GM12878 (cell line): ENCODE data around the gene RPL31. TPM values are rescaled to one million over a fixed set of nuclear protein-coding genes. Genes with fewer than 3 reads are reported as not detected.

Experiments used
- ATAC-seq: fragments of 200-7000 bp; cut with Tn5 transposase; 3 replicates; pipeline ENCODE4 v1.9.1; 2020; ENCODE audit warnings: mild to moderate bottlenecking, moderate library complexity
- BruUV-seq: library from RNA; stranded (reverse); fragments of 400-500 nt; replicated peaks from 2 replicates; lab custom pipeline; 2021; lab: Mats Ljungman, UMichigan
- CTCF ChIA-PET: fragments of 300-600 bp; sonication (Branson Sonifier 250); formaldehyde crosslinking; extraction: SDS; loops from one replicate; lab custom pipeline; 2021; ENCODE audit warnings: inconsistent platforms; lab: Yijun Ruan, JAX
- POLR2A ChIA-PET: fragments of 350-600 bp; formaldehyde crosslinking; extraction: SDS; loops from one replicate; lab custom pipeline; 2021; ENCODE audit warnings: inconsistent platforms; lab: Charles Lee
- RAD21 ChIA-PET: fragments of 300-600 bp; sonication (Branson Sonifier 250); formaldehyde crosslinking; loops from one replicate; lab custom pipeline; 2023; ENCODE audit warnings: antibody characterized with exemption; ENCODE audit not compliant: unreplicated experiment; lab: Charles Lee
- SMC1A ChIA-PET: fragments of 300-600 bp; sonication (Branson Sonifier 250); formaldehyde crosslinking; loops from one replicate; lab custom pipeline; 2023; ENCODE audit not compliant: unreplicated experiment, uncharacterized antibody; lab: Charles Lee
- DNase-seq: peaks from one replicate; pipeline ENCODE4 v3.0.0-alpha.2; 2011; ENCODE audit warnings: low read depth, low spot score
- FAIRE-seq: peaks from 3 replicates; lab custom pipeline; 2011; peaks lifted over from hg19 to GRCh38; lab: Jason Lieb, UNC
- H2AFZ ChIP-seq: 2 replicates; pipeline ENCODE4 v1.6.0; 2011; ENCODE audit warnings: low read depth, low read length, control low read depth; ENCODE audit not compliant: control insufficient read depth
- H3K27ac ChIP-seq: 2 replicates; pipeline ENCODE4 v1.5.1; 2011; ENCODE audit warnings: control low read depth; ENCODE audit not compliant: control insufficient read depth, insufficient read depth
- H3K27me3 ChIP-seq, 2 experiments: replicated peaks in 1 of 2; 2 replicates each; pipeline versions ENCODE4 v1.6.0 to v1.6.1; 2011; ENCODE audit warnings: low read length in 1 of 2; ENCODE audit not compliant: control insufficient read depth in 2 of 2, insufficient read depth in 2 of 2
- H3K36me3 ChIP-seq, 2 experiments: 2 replicates each; pipeline ENCODE4 v1.5.1; 2011; ENCODE audit warnings: low read length in 1 of 2; ENCODE audit not compliant: control insufficient read depth in 2 of 2, insufficient read depth in 2 of 2
- H3K4me1 ChIP-seq: 2 replicates; pipeline ENCODE4 v1.6.1; 2011; ENCODE audit warnings: mild to moderate bottlenecking, low read length, moderate library complexity, mixed read lengths; ENCODE audit not compliant: control insufficient read depth, insufficient read depth
- H3K4me2 ChIP-seq: 2 replicates; pipeline ENCODE4 v1.6.0; 2011; ENCODE audit warnings: control low read depth; ENCODE audit not compliant: control insufficient read depth, insufficient read depth
- H3K4me3 ChIP-seq: fragments of 200-600 bp; sonication (generic); 2 replicates; pipeline ENCODE4 v1.5.1; 2016
- H3K79me2 ChIP-seq: 2 replicates; pipeline ENCODE4 v1.6.0; 2011; ENCODE audit warnings: low read length; ENCODE audit not compliant: control insufficient read depth, insufficient read depth
- H3K9ac ChIP-seq: 2 replicates; pipeline ENCODE4 v1.8.0; 2011; ENCODE audit warnings: low read length, control low read depth, mixed read lengths; ENCODE audit not compliant: control insufficient read depth, insufficient read depth
- H3K9me3 ChIP-seq: replicated peaks from 3 replicates; pipeline ENCODE4 v1.5.1; 2011; ENCODE audit warnings: mild to moderate bottlenecking, low read length; ENCODE audit not compliant: control insufficient read depth, insufficient read depth
- H4K20me1 ChIP-seq: 2 replicates; pipeline ENCODE4 v1.6.0; 2011; ENCODE audit not compliant: control insufficient read depth, insufficient read depth
- ATF2 ChIP-seq: IDR thresholded peaks from 2 replicates; pipeline ENCODE4 v1.6.1; 2012; ENCODE audit warnings: low read length, inconsistent platforms
- ATF7 ChIP-seq: fragments of 450-650 bp; IDR thresholded peaks from 2 replicates; pipeline ENCODE4 v1.6.1; 2016; ENCODE audit warnings: low read depth, mild to moderate bottlenecking
- BMI1 ChIP-seq: fragments of 450-650 bp; IDR thresholded peaks from 2 replicates; pipeline ENCODE4 v1.6.1; 2016; ENCODE audit warnings: mild to moderate bottlenecking, moderate library complexity, borderline replicate concordance
- CUX1 ChIP-seq: IDR thresholded peaks from 2 replicates; pipeline ENCODE4 v1.6.1; 2012; ENCODE audit warnings: improper control_type of control experiment, low read depth, low read length; ENCODE audit not compliant: insufficient replicate concordance
- E4F1 ChIP-seq: fragments of 450-650 bp; IDR thresholded peaks from 2 replicates; pipeline ENCODE4 v1.6.1; 2018; ENCODE audit warnings: borderline replicate concordance, mild to moderate bottlenecking; ENCODE audit not compliant: partially characterized antibody
- ESRRA ChIP-seq: IDR thresholded peaks from 2 replicates; pipeline ENCODE4 v1.6.1; 2012; ENCODE audit warnings: mild to moderate bottlenecking, low read length, improper control_type of control experiment
- IRF4 ChIP-seq: IDR thresholded peaks from 2 replicates; pipeline ENCODE4 v1.6.1; 2011; ENCODE audit warnings: low read depth, low read length
- NR2C1 ChIP-seq: fragments of 450-650 bp; IDR thresholded peaks from 2 replicates; pipeline ENCODE4 v1.6.1; 2017; ENCODE audit warnings: antibody characterized with exemption, mild to moderate bottlenecking, moderate library complexity
- PAX5 ChIP-seq: IDR thresholded peaks from 2 replicates; pipeline ENCODE4 v1.6.1; 2011; ENCODE audit warnings: low read depth, low read length, borderline replicate concordance
- RAD21 ChIP-seq: IDR thresholded peaks from 2 replicates; pipeline ENCODE4 v1.6.1; 2011; ENCODE audit warnings: mild to moderate bottlenecking, low read depth, low read length, moderate library complexity; ENCODE audit not compliant: insufficient read depth
- SUPT20H ChIP-seq: IDR thresholded peaks from 2 replicates; pipeline ENCODE4 v1.6.1; 2011; ENCODE audit warnings: low read depth, mild to moderate bottlenecking, low read length, moderate library complexity, borderline replicate concordance; ENCODE audit not compliant: control insufficient read depth
- WGBS: methylation state at CpG from one replicate; pipeline ENCODE4 v1.1.6; 2016; ENCODE audit warnings: low lambda C conversion rate; ENCODE audit not compliant: insufficient replicate concordance, insufficient coverage; ENCODE audit errors: missing lambda C conversion rate; 5-methylcytosine and 5-hydroxymethylcytosine counted together
- in situ Hi-C: fragments of 300-500 bp; cut with MboI; formaldehyde crosslinking; loops from 9 replicates; pipeline ENCODE4 v1.14.3; 2018; ENCODE audit warnings: mixed read lengths
- intact Hi-C: fragments of 100-400 bp; cut with micrococcal nuclease; formaldehyde crosslinking; loops from one replicate; pipeline ENCODE4 v1.14.2; 2022; ENCODE audit not compliant: unreplicated experiment
- polyA plus RNA-seq, 11 experiments: library from polyadenylated mRNA; depleted of rRNA in 4 of 11; unstranded in 6 of 11; stranded (reverse) in 5 of 11; fragments of >200 nt; fragmentation: Nextera tagmentation in 4 of 11; fragmentation: Illumina TruSeq in 1 of 11; extraction: Ambion mirVana in 4 of 11; extraction: Trizol in 1 of 11; gene quantifications; 1 replicate in 1 of 11; 2 replicates in 10 of 11; pipeline versions ENCODE4 v1.2.1 to v1.2.3, GENCODE V29; 2011 to 2016; ENCODE audit warnings: inconsistent platforms in 2 of 11, missing spikeins in 2 of 11, low read depth in 1 of 11
- total RNA-seq, 4 experiments: library from RNA; depleted of rRNA in 3 of 4; stranded (reverse); fragments of >200 nt in 3 of 4; fragmentation: Illumina TruSeq in 1 of 4; extraction: Trizol in 1 of 4; gene quantifications; 2 replicates each; pipeline versions ENCODE4 v1.2.1 to v1.2.3, GENCODE V29; 2013 to 2021

The RPL31 gene
- total and polyA plus RNA-seq, 10 of the 15 experiments (the other 5 are each of a cell fraction or from before 2014, with no cell fraction given): 1,643 to 8,551 (median 2,208) TPM

- TF ChIP-seq E4F1 (no peak), PAX5 (no peak), NR2C1 (no peak), ATF7 (no peak), ESRRA (no peak), BMI1 (no peak), ATF2 (no peak)
These were observed 19.6 kb upstream of the RPL31 start (continued) for GRCh38 chr2:100982431-100982861.

GRCh38 chr2:100983201-100983600, 18.9 kb upstream of the RPL31 start:
- WGBS: 61% methylated on average over 12 of the region's 12 CpGs
- POLR2A ChIA-PET: no interaction called here
- BruUV-seq: no TSS peak
- RAD21 ChIA-PET: interaction anchor here (0.9 to 1.0 kb wide), 2 partner anchors 170 to 722 kb away, joined by 3 read pairs; no protein-coding TSS in a partner anchor
- in situ Hi-C loops: loop anchor here (5.0 to 10.0 kb wide), 4 partner anchors 248 to 718 kb away; no protein-coding TSS in a partner anchor
- no peak overlapping the region for H3K27ac ChIP-seq
- no peak overlapping the region for H2AFZ ChIP-seq
- H4K20me1 ChIP-seq: no peaks in the 10 kb centered on the region
- no peaks in the 10 kb centered on the region for H3K36me3 ChIP-seq
- H3K9ac ChIP-seq: no peak overlapping the region
- H3K27me3 ChIP-seq: no peaks in the 10 kb centered on the region; a peak in 1 of 4 replicates
- no peaks in the 10 kb centered on the region for H3K9me3 ChIP-seq
- H3K79me2 ChIP-seq: no peaks in the 10 kb centered on the region
- SMC1A ChIA-PET: interaction anchor here (0.6 to 1.2 kb wide), 3 partner anchors 80 to 625 kb away, joined by 3 to 6 read pairs (median 3); no protein-coding TSS in a partner anchor
- FAIRE-seq (no peak), DNase-seq (no peak), ATAC-seq (no peak)
- CTCF ChIA-PET: interaction anchor here (0.9 to 2.0 kb wide), 4 partner anchors 253 to 720 kb away, joined by 4 to 7 read pairs (median 6); no protein-coding TSS in a partner anchor
- H3K4me3 ChIP-seq: no peak overlapping the region
- H3K4me1 ChIP-seq: no peaks in the 10 kb centered on the region
- intact Hi-C loops: no loop called here
- H3K4me2 ChIP-seq: no peak overlapping the region
- TF ChIP-seq IRF4: no peak
- TF ChIP-seq SUPT20H: no peak
- no peak for TF ChIP-seq CUX1
- no peak for TF ChIP-seq RAD21
